Measurements from ENCODE around the gene MARK1.

MARK1 gene

GRCh38 chr1:220485131-220485530 is 42.8 kb upstream of the MARK1 start:
- peak; percentile 26 for DNase-seq
- Histone ChIP-seq H3K36me3 (replicated peaks; ENCODE audit: insufficient read depth, low read length) (no peaks in the 10 kb centered on the region), H3K4me2 (ENCODE audit: low read depth, low read length) (no peak overlapping the region), H4K20me1 (ENCODE audit: insufficient read depth, low read length) (no peaks in the 10 kb centered on the region), H3K4me3 (ENCODE audit: low read length) (no peak overlapping the region), H2AFZ (ENCODE audit: low read length) (no peak overlapping the region), H3K9ac (ENCODE audit: low read length) (no peak overlapping the region), H3K9me2 (replicated peaks; ENCODE audit: insufficient read depth, low read length) (no peaks in the 10 kb centered on the region), H3K4me1 (ENCODE audit: low read length) (no peaks in the 10 kb centered on the region), H3K9me3 (replicated peaks; ENCODE audit: insufficient read depth, low read length) (no peaks in the 10 kb centered on the region), H3F3A (ENCODE audit: insufficient read depth, low read length) (no peaks in the 10 kb centered on the region), H3K27me3 (replicated peaks; ENCODE audit: insufficient read depth, low read length) (no peaks in the 10 kb centered on the region), H3K79me2 (ENCODE audit: low read length) (no peaks in the 10 kb centered on the region), H3K27ac (ENCODE audit: low read length) (no peak overlapping the region)
- no peak for TF ChIP-seq EZH2 (optimal IDR thresholded peaks at IDR 0.05; ENCODE audit: low read depth, low read length)
- TF ChIP-seq EZH2phosphoT487 (IDR thresholded peaks at IDR 0.05; ENCODE audit: low read length) = no peak
- no peak for TF ChIP-seq CTCF (IDR thresholded peaks at IDR 0.05; ENCODE audit: low read length)

GRCh38 chr1:220485791-220486190 is 42.1 kb upstream of the MARK1 start:
- Histone ChIP-seq H3K9me2 (replicated peaks; ENCODE audit: insufficient read depth, low read length) (no peaks in the 10 kb centered on the region), H2AFZ (ENCODE audit: low read length) (no peak overlapping the region), H3K4me2 (ENCODE audit: low read depth, low read length) (no peak overlapping the region), H3K4me1 (ENCODE audit: low read length) (no peaks in the 10 kb centered on the region), H3K79me2 (ENCODE audit: low read length) (no peaks in the 10 kb centered on the region), H3K9me3 (replicated peaks; ENCODE audit: insufficient read depth, low read length) (no peaks in the 10 kb centered on the region), H3K27ac (ENCODE audit: low read length) (no peak overlapping the region), H3K4me3 (ENCODE audit: low read length) (no peak overlapping the region), H3K27me3 (replicated peaks; ENCODE audit: insufficient read depth, low read length) (no peaks in the 10 kb centered on the region), H3K36me3 (replicated peaks; ENCODE audit: insufficient read depth, low read length) (no peaks in the 10 kb centered on the region), H4K20me1 (ENCODE audit: insufficient read depth, low read length) (no peaks in the 10 kb centered on the region), H3K9ac (ENCODE audit: low read length) (no peak overlapping the region), H3F3A (ENCODE audit: insufficient read depth, low read length) (no peaks in the 10 kb centered on the region)
- DNase-seq = no peak
- TF ChIP-seq CTCF (IDR thresholded peaks at IDR 0.05; ENCODE audit: low read length) = no peak
- no peak for TF ChIP-seq EZH2phosphoT487 (IDR thresholded peaks at IDR 0.05; ENCODE audit: low read length)
- no peak for TF ChIP-seq EZH2 (optimal IDR thresholded peaks at IDR 0.05; ENCODE audit: low read depth, low read length)

- no peaks in the 10 kb centered on the region for H3K9me3 ChIP-seq (replicated peaks; ENCODE audit: insufficient read depth, low read length)
- H3K27ac ChIP-seq (ENCODE audit: low read length) = no peak overlapping the region
- H3K4me1 ChIP-seq (ENCODE audit: low read length) = no peaks in the 10 kb centered on the region
- no peak overlapping the region for H3K9ac ChIP-seq (ENCODE audit: low read length)
- H3K9me2 ChIP-seq (replicated peaks; ENCODE audit: insufficient read depth, low read length) = no peaks in the 10 kb centered on the region
- no peak for DNase-seq
- no peaks in the 10 kb centered on the region for H3F3A ChIP-seq (ENCODE audit: insufficient read depth, low read length)
- H2AFZ ChIP-seq (ENCODE audit: low read length) = no peak overlapping the region
- no peaks in the 10 kb centered on the region for H3K27me3 ChIP-seq (replicated peaks; ENCODE audit: insufficient read depth, low read length)
- H3K36me3 ChIP-seq (replicated peaks; ENCODE audit: insufficient read depth, low read length) = no peaks in the 10 kb centered on the region
- H4K20me1 ChIP-seq (ENCODE audit: insufficient read depth, low read length) = no peaks in the 10 kb centered on the region
- H3K79me2 ChIP-seq (ENCODE audit: low read length) = no peaks in the 10 kb centered on the region
- H3K4me2 ChIP-seq (ENCODE audit: low read depth, low read length) = no peak overlapping the region
- no peak overlapping the region for H3K4me3 ChIP-seq (ENCODE audit: low read length)
- TF ChIP-seq CTCF (IDR thresholded peaks at IDR 0.05; ENCODE audit: low read length) = no peak
- no peak for TF ChIP-seq EZH2 (optimal IDR thresholded peaks at IDR 0.05; ENCODE audit: low read depth, low read length)
- no peak for TF ChIP-seq EZH2phosphoT487 (IDR thresholded peaks at IDR 0.05; ENCODE audit: low read length)
Observed at GRCh38 chr1:220487297-220487820, 40.6 kb upstream of the MARK1 start.
